Bronchial epithelial cell (primary cell): ENCODE data around the gene LDB1. TPM values are rescaled to one million over a fixed set of nuclear protein-coding genes. Genes with fewer than 3 reads are reported as not detected.

ENCODE experiments used
- DNase-seq: peaks from one replicate; pipeline ENCODE4 v3.0.0-alpha.2; 2010; ENCODE audit warnings: low read depth
- FAIRE-seq: peaks from 2 replicates; lab custom pipeline; 2011; peaks lifted over from hg19 to GRCh38; lab: Jason Lieb, UNC
- H3K27me3 ChIP-seq: 2 replicates; pipeline ENCODE4 v1.5.1; 2011; ENCODE audit warnings: low read length; ENCODE audit not compliant: control insufficient read depth, insufficient read depth
- H3K36me3 ChIP-seq: 2 replicates; pipeline ENCODE4 v1.5.1; 2011; ENCODE audit warnings: low read length; ENCODE audit not compliant: control insufficient read depth, insufficient read depth
- H3K4me3 ChIP-seq: 2 replicates; pipeline ENCODE4 v1.5.1; 2011; ENCODE audit warnings: mild to moderate bottlenecking, low read depth, low read length, control low read depth
- CTCF ChIP-seq: IDR thresholded peaks from 2 replicates; pipeline ENCODE4 v1.5.1; 2011; ENCODE audit warnings: mild to moderate bottlenecking, moderate library complexity, low read length, control low read depth, inconsistent platforms; ENCODE audit not compliant: insufficient read depth, severe bottlenecking
- total RNA-seq: library from RNA; depleted of rRNA; stranded (reverse); fragments of >200 nt; gene quantifications from 2 replicates; pipeline ENCODE4 v1.2.1, GENCODE V29; 2014

Gene LDB1
- total RNA-seq, 1 donor from 2014 or later, result 30.0 TPM

GRCh38 chr10:102157224-102157623 lies 37.1 kb upstream of the LDB1 start:
- Histone ChIP-seq H3K27me3 (no peaks in the 10 kb centered on the region), H3K4me3 (no peak overlapping the region), H3K36me3 (peaks cover 53% of the 10 kb centered on the region)
- DNase-seq (no peak), FAIRE-seq (no peak)
- TF ChIP-seq CTCF, result no peak

GRCh38 chr10:102154466-102155116 lies 34.4 kb upstream of the LDB1 start:
- no peak for DNase-seq
- no peak for TF ChIP-seq CTCF
- Histone ChIP-seq H3K4me3 (no peak overlapping the region), H3K36me3 (peaks cover 30% of the 10 kb centered on the region), H3K27me3 (no peaks in the 10 kb centered on the region)
- FAIRE-seq, result no peak

- FAIRE-seq (no peak), DNase-seq (no peak)
- Histone ChIP-seq H3K27me3 (no peaks in the 10 kb centered on the region), H3K36me3 (peaks cover 33% of the 10 kb centered on the region), H3K4me3 (peak overlapping the region; percentile 92)
- TF ChIP-seq CTCF, result no peak
These were observed 33.0 kb upstream of the LDB1 start for GRCh38 chr10:102153093-102153620.

- Histone ChIP-seq H3K4me3 (peak overlapping the region; percentile 92), H3K36me3 (peaks cover 30% of the 10 kb centered on the region), H3K27me3 (no peaks in the 10 kb centered on the region)
- TF ChIP-seq CTCF, result no peak
- FAIRE-seq (no peak), DNase-seq (no peak)
These were observed 32.4 kb upstream of the LDB1 start for GRCh38 chr10:102152545-102152890.

- Histone ChIP-seq H3K36me3 (peaks cover 28% of the 10 kb centered on the region), H3K27me3 (no peaks in the 10 kb centered on the region), H3K4me3 (peak within 1 kb of the TSS; percentile 92)
- TF ChIP-seq CTCF, result no peak
- DNase-seq (peak; percentile 97), FAIRE-seq (no peak)
These were observed 31.8 kb upstream of the LDB1 start, which contains the start of gene NOLC1 for GRCh38 chr10:102151774-102152544. TSS of gene NOLC1 (plus strand) at chr10:102152389. CDS start at chr10:102152411, 22 bp downstream.
